NCI-H1694 (cell line): ENCODE data around the gene PARP3.

Experiments used
- DNase-seq: peaks from one replicate; lab custom pipeline; 2025; lab: John Stamatoyannopoulos, UW

The PARP3 gene

GRCh38 chr3:51966922-51967383 is 24.8 kb downstream of the PARP3 start:
- no peak for DNase-seq

GRCh38 chr3:51967384-51968169 is 25.4 kb downstream of the PARP3 start, which contains the start of gene PCBP4:
TSS of gene PCBP4 (minus strand) at chr3:51967454. CDS start at chr3:51961240, 6,214 bp downstream.
- no peak for DNase-seq

- no peak for DNase-seq
Observed at GRCh38 chr3:51968170-51968775, 26.1 kb downstream of the PARP3 start.

- no peak for DNase-seq
Observed at GRCh38 chr3:51968883-51969678, 26.9 kb downstream of the PARP3 start.

GRCh38 chr3:51969841-51970240 is 27.7 kb downstream of the PARP3 start:
- no peak for DNase-seq

- DNase-seq = no peak
Observed at GRCh38 chr3:51970606-51971300, 28.6 kb downstream of the PARP3 start.

- no peak for DNase-seq
Observed at GRCh38 chr3:51971350-51971749, 29.2 kb downstream of the PARP3 start.

- no peak for DNase-seq
Observed at GRCh38 chr3:51974277-51974962, 32.3 kb downstream of the PARP3 start.

GRCh38 chr3:51974963-51975851 is 33.0 kb downstream of the PARP3 start, which contains the start of gene ABHD14A:
TSS of gene ABHD14A (plus strand) at chr3:51975064. CDS start at chr3:51975136, 72 bp downstream.
- DNase-seq = no peak

GRCh38 chr3:51975852-51976549 is 33.8 kb downstream of the PARP3 start:
- no peak for DNase-seq

GRCh38 chr3:51977446-51978142 is 35.4 kb downstream of the PARP3 start:
- no peak for DNase-seq

GRCh38 chr3:51978143-51978502 is 36.0 kb downstream of the PARP3 start:
- DNase-seq = no peak

- no peak for DNase-seq
Observed at GRCh38 chr3:51980253-51980652, 38.1 kb downstream of the PARP3 start.

GRCh38 chr3:51982352-51982837 is 40.2 kb downstream of the PARP3 start:
- no peak for DNase-seq

- DNase-seq = no peak
Observed at GRCh38 chr3:51982838-51983577, 40.8 kb downstream of the PARP3 start, which contains the start of gene ACY1. TSS of gene ACY1 (plus strand) at chr3:51983535. CDS start at chr3:51984065, 530 bp downstream.

GRCh38 chr3:51983578-51984268 is 41.6 kb downstream of the PARP3 start:
- no peak for DNase-seq

GRCh38 chr3:51984269-51984647 is 42.1 kb downstream of the PARP3 start:
- no peak for DNase-seq
